CD4-positive, alpha-beta T cell treated with Interleukin-15 for 1 hour (primary cell): ENCODE measurements around the gene TVP23A.
"Not testable (repeated sequence)": the region's sequence is repeated elsewhere in the genome, so short reads cannot be mapped to it uniquely, and the experiment has no call there.

Experiments
- DNase-seq: peaks from one replicate; pipeline ENCODE4 v3.0.0-alpha.2; 2020

Gene TVP23A

DNA sequence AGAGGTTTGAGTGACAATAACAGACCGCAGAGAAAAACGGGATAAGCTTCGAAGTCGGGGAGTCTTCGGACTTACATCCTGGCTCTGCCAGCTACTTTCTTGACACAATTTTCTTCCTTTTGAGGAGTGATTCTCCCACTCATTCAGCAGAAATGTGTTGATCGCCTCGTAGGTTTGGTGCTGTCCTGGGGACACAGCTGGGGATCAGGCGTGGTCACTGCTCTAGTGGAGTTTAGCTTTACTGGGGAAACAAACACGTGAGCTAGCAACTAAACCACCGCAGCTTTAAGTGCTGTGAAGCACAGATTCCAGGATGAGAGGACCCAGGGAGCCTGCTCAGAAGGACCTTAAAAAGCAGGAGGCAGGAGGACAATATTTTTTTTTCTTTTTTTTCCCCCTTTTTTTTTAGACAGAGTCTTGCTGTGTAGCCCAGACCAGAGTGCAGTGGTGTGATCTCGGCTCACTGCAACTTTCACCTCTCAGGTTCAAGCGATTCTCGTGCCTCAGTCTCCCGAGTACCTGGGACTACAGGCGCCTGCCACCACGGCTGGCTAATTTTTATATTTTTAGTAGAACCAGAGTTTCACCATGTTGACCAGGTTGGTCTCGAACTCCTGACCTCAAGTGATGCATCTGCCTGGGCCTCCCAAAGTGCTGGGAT lies 74.1 kb downstream of the TVP23A start:
- no peak for DNase-seq

DNA sequence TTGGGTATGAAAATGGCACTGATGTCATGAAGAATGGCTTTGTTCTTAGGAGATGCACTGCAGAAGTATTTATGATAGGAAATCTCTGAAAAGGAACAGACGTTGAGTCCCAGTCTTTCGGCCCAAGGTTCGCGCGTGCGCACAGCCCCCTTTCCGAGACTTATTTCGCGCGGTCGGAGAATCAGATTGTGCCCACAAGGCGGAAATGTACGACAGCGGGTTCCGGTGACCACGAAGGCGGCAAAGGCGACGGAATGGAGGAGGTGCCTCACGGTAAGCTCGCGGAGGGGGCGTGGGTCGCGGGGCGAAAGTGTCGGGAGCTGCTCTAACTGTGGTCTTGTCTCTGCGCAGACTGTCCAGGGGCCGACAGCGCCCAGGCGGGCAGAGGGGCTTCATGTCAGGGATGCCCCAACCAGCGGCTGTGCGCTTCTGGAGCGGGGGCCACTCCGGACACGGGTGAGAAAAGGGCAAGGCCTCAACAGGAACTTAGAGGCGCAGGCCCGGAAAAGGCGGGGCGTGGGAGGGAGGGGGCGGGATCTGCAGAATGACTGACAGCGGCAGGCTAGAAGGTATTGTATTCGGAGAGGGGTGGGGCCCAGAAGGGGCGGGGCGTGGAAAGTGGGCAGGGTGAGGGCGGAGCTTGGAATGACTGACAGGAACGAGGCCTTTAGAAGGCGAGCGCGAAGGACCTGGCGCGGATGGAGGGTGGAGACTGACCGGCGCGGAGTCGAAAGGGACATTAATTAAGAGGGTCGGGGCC lies 74.8 kb downstream of the TVP23A start, which contains the start of gene NUBP1:
Gene NUBP1 (plus strand): TSS at position 233 of the 760 bp plus-strand sequence. CDS start 22 bp downstream, at position 255.
- DNase-seq, result peak; percentile 99

DNA sequence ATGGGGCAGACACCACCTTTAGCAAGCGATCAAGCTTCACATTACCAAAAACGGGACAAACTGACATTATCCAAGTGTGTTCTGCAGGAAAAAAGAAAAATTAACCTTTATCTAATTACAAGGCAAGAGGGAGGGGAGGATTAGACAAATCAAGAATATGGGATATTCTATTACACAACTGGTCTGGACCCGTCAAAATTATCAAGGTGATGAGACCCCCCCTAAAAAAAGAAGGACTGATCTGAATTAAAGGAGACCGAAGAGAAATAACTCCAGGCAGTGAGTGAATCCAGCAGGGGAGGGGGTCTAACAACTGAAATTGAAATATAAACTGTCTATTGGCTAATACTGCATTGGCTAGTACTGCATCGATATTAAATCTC lies 75.4 kb downstream of the TVP23A start:
- no peak for DNase-seq

DNA sequence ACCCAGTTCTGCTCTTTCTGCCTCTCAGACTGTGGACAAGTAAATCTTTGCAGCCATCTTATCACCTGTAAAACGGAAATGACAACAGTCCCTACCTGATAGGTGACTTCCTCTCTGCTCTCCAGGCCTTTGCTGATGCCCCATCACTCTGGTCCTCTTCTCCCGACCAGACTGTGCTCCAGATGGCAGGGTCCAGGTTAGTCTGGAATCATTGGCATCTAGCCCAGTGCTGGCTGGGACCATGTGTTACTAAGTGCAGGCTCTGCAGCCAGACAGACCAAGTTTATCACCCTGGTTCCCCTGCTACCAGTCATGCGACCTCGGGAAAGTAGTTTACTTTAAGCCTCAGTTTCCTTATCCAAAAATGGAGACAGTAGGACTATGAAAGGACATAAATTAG lies 76.8 kb downstream of the TVP23A start:
- no peak for DNase-seq

DNA sequence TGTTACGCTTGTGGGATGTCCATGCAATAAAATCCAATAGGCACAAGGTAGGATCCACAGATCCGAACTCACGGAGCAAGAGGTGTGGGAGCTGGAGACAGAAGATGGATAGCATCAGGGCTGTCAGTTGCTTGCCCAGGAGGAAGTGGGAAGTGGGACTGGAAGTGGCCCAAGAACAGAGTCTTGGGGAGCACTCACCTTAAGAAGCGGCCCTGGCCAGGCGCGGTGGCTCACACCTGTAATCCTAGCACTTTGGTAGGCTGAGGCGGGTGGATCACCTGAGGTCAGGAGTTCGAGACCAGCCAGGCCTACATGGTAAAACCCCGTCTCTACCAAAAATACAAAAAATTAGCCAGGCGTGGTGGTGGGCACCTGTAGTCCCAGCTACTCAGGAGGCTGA lies 77.3 kb downstream of the TVP23A start:
- not testable (repeated sequence) for DNase-seq

DNA sequence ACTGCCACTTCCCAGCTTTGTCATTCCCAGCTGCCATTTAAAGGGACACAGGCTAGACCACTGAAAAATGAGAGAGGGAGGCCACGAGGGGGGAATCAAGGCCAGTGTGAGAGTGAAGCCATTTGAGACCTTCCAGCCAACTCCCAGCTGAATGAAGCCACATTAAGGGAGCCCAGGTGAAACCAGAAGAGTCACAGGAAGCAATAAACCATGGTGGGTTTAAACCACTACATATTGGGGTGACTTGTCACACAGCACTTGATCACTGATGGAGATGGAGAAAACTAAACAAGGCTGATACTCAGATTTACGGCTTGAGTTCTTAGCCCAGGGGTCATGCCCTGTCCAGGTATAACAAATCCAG lies 77.8 kb downstream of the TVP23A start:
- DNase-seq, result no peak

DNA sequence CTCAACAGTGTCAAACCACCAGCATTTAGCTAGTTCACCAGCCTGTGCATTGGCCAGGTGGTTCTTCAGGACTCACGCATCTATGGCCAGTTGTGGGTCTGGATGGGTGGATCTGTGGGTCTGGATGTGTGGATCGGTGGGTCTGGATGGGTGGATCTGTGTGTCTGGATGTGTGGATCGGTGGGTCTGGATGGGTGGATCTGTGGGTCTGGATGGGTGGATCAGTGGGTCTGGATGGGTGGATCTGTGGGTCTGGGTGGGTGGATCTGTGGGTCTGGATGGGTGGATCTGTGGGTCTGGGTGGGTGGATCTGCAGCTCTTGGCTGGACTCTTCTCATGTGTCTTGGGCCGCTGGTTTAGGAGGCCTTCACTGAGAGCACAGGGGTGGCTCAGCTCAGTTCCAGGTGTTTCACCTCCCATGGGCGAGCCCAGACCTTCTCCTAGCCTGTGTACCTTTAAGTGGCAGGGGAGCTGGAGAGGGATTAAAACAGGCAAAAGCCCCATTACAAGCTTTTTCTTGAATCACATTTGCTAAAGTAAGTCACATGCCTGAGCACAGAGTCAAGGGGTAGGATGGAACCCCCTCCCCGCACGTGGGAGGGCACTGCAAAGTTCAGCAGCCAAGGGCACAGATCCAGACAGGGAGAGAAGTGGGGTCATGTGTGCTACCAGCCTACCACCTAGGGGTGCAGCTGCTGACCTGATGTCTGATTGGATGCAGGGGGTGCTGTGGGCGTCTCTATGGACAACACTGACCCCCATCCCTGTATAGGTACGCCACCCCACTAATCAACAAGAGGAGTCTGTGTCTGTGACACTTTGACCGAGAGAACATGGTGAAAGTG lies 78.4 kb downstream of the TVP23A start:
- no peak for DNase-seq

DNA sequence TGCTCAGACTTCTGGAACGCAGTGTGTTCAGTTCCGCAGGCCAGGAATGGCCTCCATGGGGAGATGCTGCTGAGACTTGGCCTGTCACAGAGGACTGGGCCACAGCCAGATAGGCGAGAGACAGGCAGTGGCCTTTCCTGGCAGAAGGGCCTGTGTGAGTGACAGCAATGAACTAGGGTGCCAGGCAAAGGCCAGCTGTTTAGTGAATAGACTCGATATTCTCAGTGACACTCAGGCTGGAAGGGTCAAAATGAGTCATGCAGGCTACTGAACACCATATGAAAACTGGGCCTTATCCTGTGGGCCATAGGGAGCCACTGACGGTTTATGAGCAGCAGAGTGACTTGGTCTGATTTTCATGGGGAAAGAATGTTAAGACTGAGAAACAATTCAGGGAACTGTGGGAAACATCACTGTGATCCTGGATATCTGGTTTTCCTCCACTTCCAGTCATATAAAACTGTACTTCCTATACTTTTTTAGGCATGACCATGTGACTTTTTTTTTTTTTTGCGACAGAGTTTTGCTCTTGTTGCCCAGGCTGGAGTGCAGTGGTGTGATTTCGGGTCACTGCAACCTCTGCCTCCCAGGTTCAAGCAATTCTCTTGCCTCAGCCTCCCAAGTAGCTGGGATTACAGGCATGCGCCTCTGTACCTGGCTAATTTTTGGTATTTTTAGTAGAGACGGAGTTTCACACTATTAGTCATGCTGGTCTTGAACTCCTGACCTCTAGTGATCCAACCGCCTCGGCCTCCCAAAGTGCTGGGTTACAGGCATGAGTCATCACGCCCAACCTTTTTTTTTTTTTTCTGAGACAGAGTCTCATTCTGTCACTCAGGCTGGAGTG lies 80.1 kb downstream of the TVP23A start:
- DNase-seq, result peak; percentile 69

DNA sequence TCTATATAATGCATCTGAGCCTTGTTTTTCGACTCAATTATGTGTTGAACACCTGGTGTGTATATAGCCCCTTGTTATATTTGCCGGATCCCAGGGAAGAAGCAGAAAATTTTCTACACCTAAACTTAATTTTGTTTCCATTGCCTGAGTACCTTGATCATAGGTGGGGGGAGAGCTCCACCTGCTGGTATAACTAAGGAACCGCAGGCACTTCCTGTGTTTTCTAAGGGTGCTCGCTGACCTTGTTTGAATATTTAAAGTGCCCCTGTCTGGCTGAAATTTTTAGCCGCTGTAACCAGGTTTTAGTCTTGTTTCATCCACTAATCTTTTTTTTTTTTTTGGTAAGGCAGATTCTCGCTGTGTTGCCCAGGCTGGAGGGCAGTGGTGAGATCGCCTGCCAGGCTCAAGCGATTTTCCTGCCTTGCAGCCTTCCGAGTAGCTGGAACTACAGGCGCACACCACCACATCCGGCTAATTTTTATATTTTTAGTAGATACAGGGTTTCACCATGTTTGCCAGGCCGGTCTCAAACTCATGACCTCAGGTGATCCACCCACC lies 81.4 kb downstream of the TVP23A start:
- DNase-seq, result peak; percentile 77

DNA sequence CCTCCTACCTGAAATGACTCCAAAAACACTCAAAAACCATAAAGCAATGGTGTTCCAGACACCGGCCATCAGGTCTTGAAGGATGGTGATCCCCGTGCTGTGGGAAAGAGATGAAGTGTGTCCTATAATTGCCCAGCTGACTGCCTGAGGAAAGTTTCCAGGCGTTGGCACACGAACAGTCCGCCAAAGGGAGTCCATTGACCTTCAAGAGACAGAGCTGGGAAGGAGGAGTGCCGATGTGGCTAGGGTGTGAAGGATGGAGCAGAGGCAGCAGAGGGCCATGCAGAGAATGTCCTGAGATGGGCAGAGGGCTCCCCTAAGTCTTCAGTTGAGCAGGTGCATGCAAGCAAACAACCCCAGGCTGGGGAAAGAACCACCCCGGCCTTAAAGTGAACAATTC lies 86.8 kb downstream of the TVP23A start:
- no peak for DNase-seq

DNA sequence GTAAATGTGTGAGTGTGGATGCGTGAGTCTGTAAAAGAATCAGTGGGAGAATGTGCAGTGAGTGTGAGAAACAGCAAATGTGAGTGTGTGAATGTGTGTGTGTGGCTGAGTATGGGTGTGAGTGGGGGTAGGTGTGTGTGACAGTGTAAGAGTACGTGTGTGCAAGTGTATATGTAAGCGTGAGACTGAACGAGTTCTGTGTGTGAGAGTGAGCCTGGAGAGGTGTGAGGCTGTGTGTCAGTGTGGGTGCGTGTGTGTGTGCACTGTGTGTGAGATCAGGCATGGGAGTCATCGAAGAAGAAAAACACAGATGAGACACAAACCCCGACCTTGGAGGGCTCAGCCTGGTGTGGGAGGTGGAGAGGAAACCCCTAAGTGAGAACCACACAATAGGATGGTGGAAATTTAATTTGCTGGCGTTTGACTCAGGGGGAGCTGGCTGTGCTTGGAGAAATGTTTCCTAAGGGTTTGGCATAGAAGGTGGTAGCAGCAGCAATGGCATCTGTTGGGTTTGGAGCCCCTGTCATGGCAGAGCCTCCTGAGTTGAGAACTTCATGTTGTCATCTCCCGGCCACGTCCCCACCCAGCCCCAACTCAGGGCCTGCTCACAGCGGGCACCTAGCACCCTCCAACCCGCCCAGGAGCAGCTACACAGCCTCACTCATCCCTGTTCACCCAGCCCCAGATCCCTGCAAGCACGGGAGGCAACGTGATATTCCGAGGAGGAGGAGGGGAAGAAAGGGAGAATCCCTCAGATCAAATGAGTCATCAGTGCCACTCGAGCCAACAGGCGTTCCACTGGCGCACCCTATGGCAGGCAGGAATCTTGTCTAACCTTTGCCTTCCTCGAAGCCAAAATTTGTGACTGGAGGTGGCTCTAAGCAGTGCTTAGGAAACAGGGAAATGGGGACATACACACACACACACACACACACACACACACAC lies 89.2 kb downstream of the TVP23A start:
- no peak for DNase-seq

DNA sequence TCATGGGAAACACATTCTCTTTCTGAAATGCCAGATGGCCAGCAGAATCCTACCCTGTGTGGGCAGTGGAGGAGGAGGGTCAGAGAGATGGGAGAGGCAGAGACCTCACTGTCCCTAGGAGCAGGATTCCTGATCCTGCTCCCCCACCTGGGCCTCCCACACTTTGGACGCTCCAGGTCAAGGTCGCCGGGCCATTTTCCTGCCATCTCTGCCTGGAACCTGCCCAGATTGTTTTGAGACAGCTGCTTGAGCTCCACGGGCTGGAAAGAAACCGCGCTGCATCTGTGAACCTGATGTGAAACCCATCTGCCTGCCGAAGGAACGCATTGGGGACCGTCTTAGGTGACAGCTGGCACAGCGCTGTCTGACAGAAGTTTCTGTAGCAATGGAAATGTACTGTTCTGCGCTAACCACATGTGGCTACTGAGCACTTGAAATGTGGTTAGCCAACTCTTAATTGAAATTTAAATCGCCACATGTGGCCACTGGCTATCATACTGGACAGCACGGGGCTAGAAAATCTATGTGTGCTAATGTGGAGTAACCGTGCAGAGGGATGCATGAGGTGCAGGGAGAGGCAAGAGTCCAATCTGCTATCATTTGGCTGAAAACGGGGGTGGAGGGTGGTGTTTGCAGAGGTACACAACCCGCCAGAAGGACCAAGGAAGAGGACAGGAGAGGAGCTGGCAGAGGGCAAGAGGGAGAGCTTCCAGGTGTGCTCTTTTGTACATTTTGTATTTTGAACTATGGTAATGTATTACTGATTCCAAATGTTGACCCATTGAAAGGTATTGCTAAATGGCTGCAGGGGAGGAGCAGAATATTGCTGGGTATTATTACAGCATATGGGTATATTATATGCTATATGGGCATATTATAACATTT lies 90.3 kb downstream of the TVP23A start:
- DNase-seq, result no peak
